NB4 (cell line): Measurements from ENCODE around the gene FCMR.

Experiments
- DNase-seq: peaks from one replicate; pipeline ENCODE4 v3.0.0; 2010; ENCODE audit warnings: low read depth
- H3K4me3 ChIP-seq: one replicate; pipeline ENCODE4 v1.5.1; 2011; ENCODE audit warnings: mild to moderate bottlenecking, low read depth, low read length, moderate library complexity
- MYC ChIP-seq: IDR thresholded peaks from 2 replicates; pipeline ENCODE4 v1.6.1; 2011; ENCODE audit warnings: low read depth, low read length
- POLR2A ChIP-seq: IDR thresholded peaks from 2 replicates; pipeline ENCODE4 v1.6.1; 2011; ENCODE audit warnings: mild to moderate bottlenecking; ENCODE audit not compliant: insufficient read length; ENCODE audit errors: extremely low read depth
- TF ChIP-seq, protein P1 (sequence below): IDR thresholded peaks from 2 replicates; pipeline ENCODE4 v1.6.1; 2011; ENCODE audit warnings: low read depth, low read length
- TF ChIP-seq, protein P2 (sequence below): IDR thresholded peaks from one replicate; pipeline ENCODE4 v1.5.1; 2012; ENCODE audit warnings: low read depth, low read length

Gene FCMR

DNA sequence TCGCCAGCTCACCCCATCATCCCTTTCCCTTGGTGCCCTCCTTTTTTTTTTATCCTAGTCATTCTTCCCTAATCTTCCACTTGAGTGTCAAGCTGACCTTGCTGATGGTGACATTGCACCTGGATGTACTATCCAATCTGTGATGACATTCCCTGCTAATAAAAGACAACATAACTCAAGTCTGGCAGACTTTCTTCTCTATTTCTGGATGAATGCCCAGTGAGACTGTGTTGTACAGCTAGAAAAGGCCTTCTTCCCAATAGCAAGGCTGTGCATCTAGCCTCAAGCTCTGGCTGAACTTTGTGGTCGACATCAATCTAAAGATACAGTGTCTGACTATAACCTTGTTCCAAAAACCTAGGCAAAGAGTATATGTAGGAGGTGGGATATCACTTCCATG is 18.1 kb downstream of the FCMR start:
- DNase-seq = no peak
- no peak overlapping the region for H3K4me3 ChIP-seq
- TF ChIP-seq, protein P1, sequence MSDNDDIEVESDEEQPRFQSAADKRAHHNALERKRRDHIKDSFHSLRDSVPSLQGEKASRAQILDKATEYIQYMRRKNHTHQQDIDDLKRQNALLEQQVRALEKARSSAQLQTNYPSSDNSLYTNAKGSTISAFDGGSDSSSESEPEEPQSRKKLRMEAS = no peak
- TF ChIP-seq POLR2A = no peak
- TF ChIP-seq, protein P2, sequence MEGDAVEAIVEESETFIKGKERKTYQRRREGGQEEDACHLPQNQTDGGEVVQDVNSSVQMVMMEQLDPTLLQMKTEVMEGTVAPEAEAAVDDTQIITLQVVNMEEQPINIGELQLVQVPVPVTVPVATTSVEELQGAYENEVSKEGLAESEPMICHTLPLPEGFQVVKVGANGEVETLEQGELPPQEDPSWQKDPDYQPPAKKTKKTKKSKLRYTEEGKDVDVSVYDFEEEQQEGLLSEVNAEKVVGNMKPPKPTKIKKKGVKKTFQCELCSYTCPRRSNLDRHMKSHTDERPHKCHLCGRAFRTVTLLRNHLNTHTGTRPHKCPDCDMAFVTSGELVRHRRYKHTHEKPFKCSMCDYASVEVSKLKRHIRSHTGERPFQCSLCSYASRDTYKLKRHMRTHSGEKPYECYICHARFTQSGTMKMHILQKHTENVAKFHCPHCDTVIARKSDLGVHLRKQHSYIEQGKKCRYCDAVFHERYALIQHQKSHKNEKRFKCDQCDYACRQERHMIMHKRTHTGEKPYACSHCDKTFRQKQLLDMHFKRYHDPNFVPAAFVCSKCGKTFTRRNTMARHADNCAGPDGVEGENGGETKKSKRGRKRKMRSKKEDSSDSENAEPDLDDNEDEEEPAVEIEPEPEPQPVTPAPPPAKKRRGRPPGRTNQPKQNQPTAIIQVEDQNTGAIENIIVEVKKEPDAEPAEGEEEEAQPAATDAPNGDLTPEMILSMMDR = no peak
- no peak for TF ChIP-seq MYC

GRCh38 chr1:206902702-206903101 is 19.0 kb downstream of the FCMR start:
- no peak for DNase-seq
- no peak for TF ChIP-seq POLR2A
- TF ChIP-seq, protein P2 = no peak
- TF ChIP-seq, protein P1 = no peak
- no peak for TF ChIP-seq MYC
- no peak overlapping the region for H3K4me3 ChIP-seq

- H3K4me3 ChIP-seq = no peak overlapping the region
- DNase-seq = no peak
- TF ChIP-seq POLR2A (no peak), MYC (no peak)
- TF ChIP-seq, protein P2 = no peak
- TF ChIP-seq, protein P1 = no peak
These were observed 19.8 kb downstream of the FCMR start for GRCh38 chr1:206901944-206902343.

DNA sequence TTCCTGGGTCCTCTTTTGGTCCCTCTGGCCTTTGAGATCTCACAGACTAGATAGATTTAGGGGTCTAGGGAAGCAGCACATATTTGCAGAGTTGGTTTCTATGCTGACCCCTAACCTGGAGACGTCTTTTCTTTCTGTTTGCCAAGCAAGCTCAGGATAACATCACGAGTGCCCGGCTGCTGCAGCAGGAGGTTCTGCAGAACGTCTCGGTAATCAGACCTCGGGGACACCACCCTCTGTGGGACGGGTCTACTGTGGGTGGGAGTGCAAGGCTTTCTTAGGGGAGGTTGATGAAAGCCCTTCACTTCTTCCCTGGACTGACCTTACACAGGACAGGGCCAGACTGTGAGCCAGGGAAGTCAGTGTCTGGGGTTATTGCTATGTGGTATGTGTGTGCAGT is 21.6 kb downstream of the FCMR start:
- no peak overlapping the region for H3K4me3 ChIP-seq
- TF ChIP-seq MYC = no peak
- no peak for TF ChIP-seq POLR2A
- TF ChIP-seq, protein P1 = no peak
- TF ChIP-seq, protein P2 = no peak
- DNase-seq = no peak

DNA sequence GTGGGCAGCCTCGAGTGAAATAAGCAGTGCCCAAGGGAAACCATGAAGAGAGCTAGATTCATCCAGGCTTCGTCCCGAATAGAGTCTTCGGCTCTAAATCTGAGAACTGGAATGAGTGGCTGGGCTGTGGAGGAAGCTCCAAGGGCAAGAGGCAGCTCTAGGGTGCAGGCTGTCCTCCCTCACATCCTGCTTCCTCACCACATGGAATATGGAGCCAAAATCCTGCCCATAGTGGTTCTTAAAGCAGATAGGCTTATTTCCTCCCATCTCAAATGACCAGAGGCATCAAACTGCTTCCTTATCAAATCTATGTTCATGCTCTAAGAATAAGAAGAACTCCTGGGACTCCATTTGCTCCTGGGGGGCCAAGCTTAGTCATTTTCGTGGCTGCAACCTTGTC is 22.0 kb downstream of the FCMR start:
- TF ChIP-seq MYC (no peak), POLR2A (no peak)
- TF ChIP-seq, protein P2 = no peak
- TF ChIP-seq, protein P1 = no peak
- H3K4me3 ChIP-seq = no peak overlapping the region

DNA sequence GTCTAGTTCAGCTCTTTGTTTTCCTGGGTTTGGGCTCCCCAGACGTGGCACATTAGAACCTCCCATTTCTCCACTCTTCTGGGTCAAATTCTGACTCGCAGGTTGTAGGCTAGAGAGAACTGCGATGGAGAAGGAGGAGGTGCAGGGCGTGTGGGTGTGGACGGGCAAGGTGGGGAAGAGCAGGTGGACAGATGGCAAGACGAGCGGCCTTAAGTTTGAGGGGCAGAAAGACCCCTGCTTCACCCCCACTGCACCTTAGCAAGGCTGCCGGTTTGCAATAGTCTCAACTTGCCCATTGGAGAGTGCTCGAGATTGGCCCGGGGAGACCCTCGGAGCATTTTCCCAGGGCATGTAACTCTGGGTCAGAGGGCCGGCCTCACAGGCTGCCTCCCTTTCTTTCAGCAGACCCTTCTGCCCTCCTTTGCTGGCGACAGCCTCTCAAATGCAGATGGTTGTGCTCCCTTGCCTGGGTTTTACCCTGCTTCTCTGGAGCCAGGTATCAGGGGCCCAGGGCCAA is 22.8 kb downstream of the FCMR start:
- no peak for DNase-seq
- H3K4me3 ChIP-seq = no peak overlapping the region
- TF ChIP-seq, protein P1 = no peak
- TF ChIP-seq POLR2A = no peak
- TF ChIP-seq MYC = no peak
- TF ChIP-seq, protein P2 = no peak

More for the DNA sequence above, 22.0 kb downstream of the FCMR start:
- no peak for DNase-seq
